ENCODE data around the gene CSNK1A1.

- no peak for TF ChIP-seq CTCF (IDR thresholded peaks at IDR 0.05)
- TF ChIP-seq ZFX (IDR thresholded peaks at IDR 0.05; ENCODE audit: borderline replicate concordance), result no peak
These were observed 79.6 kb downstream of the CSNK1A1 start for GRCh38 chr5:149471406-149472183.

All from 22Rv1 (cell line).